Right lobe of liver (tissue), 6 donors: ENCODE results near the gene RNF40. TPM values are rescaled to one million over a fixed set of nuclear protein-coding genes. Genes with fewer than 3 reads are reported as not detected.

Experiments used
- ATAC-seq, 4 donors: fragments of 200-7000 bp; cut with Tn5 transposase; one replicate each; pipeline ENCODE4 v1.9.1; 2020; ENCODE audit warnings: mild to moderate bottlenecking in 4 of 4, moderate library complexity in 4 of 4
- DNase-seq, 3 donors: peaks; one replicate each; pipeline ENCODE4 v3.0.0-alpha.2; 2020
- H3K27ac ChIP-seq, 3 donors: fragments of 200-600 bp; one replicate each; pipeline ENCODE4 v1.8.0; 2022
- H3K27me3 ChIP-seq, 2 donors: fragments of 200-600 bp; one replicate each; pipeline ENCODE4 v1.8.0; 2022
- H3K36me3 ChIP-seq, 4 donors: fragments of 200-600 bp; sonication (generic) in 1 of 4; one replicate each; pipeline versions ENCODE4 v1.5.1 to v1.8.0; 2017 to 2022; ENCODE audit warnings: control low read depth in 1 of 4
- H3K4me1 ChIP-seq, 4 donors: fragments of 200-600 bp; sonication (generic) in 1 of 4; one replicate each; pipeline versions ENCODE4 v1.5.1 to v1.8.0; 2017 to 2022; ENCODE audit warnings: control low read depth in 1 of 4
- H3K4me3 ChIP-seq, 3 donors: fragments of 200-600 bp; one replicate each; pipeline ENCODE4 v1.8.0; 2022
- H3K9me3 ChIP-seq, 4 donors: fragments of 200-600 bp; sonication (generic) in 1 of 4; one replicate each; pipeline versions ENCODE4 v1.5.1 to v1.8.0; 2017 to 2022; ENCODE audit warnings: control low read depth in 1 of 4
- POLR2A ChIP-seq: fragments of 450-650 bp; IDR thresholded peaks from one replicate; pipeline ENCODE4 v1.6.1; 2017; ENCODE audit warnings: antibody characterized with exemption, mild to moderate bottlenecking
- WGBS: methylation state at CpG from one replicate; pipeline ENCODE4 v1.1.6; 2018; ENCODE audit warnings: low coverage, low lambda C conversion rate; ENCODE audit not compliant: insufficient coverage; ENCODE audit errors: missing lambda C conversion rate; 5-methylcytosine and 5-hydroxymethylcytosine counted together
- intact Hi-C, 2 donors: fragments of 100-400 bp; cut with DNase I; formaldehyde crosslinking; loops; one replicate each; pipeline versions ENCODE4 v1.11.2 to v1.14.1; 2022
- total RNA-seq, 6 experiments: library from RNA; depleted of rRNA in 2 of 6; stranded (reverse); fragments of >200 nt in 2 of 6; fragmentation: NEBNext Ultra II Directional in 3 of 6; extraction: Animal tissue kit (Norgen Biotek cat#: 25700) in 3 of 6; gene quantifications; one replicate each; pipeline versions ENCODE4 v1.1.0 to v1.2.4, GENCODE V29; 2016 to 2023
- TF ChIP-seq, protein P1 (sequence below), 4 donors: fragments of 200-600 bp in 3 of 4; fragments of 450-650 bp in 1 of 4; IDR thresholded peaks; one replicate each; pipeline versions ENCODE4 v1.5.1 to v1.8.0; 2016 to 2022; ENCODE audit warnings: antibody characterized with exemption in 4 of 4, mild to moderate bottlenecking in 2 of 4
- donor health status: DM: no; HTN: yes; CAD: no.
- donor health status: DM: no; HTN: no; CAD: no.
- donor health status: DM: no; HTN: no; CAD: no.
- donor health status: DM: no; HTN: yes; CAD: no.
- donor health status: DM: no; HTN: yes; CAD: no.

The RNF40 gene
- total RNA-seq, 6 experiments from 2014 or later: 34.3 to 56.8 (median 46.7) TPM

GRCh38 chr16:30728899-30729672 lies 33.0 kb upstream of the RNF40 start:
- H3K4me1 ChIP-seq: peaks cover 0 to 18% (median 8%) of the 10 kb centered on the region in 4 donors
- peaks cover 5 to 60% (median 43%) of the 10 kb centered on the region in 4 donors for H3K36me3 ChIP-seq
- DNase-seq (peak; percentile 85 to 92 (median 90)), ATAC-seq (peak; percentile 92 to 97 (median 94))
- peak overlapping the region in 1 of 3 donors; percentile 42 for H3K27ac ChIP-seq
- H3K27me3 ChIP-seq: no peaks in the 10 kb centered on the region
- 52% methylated on average over 17 of the region's 17 CpGs for WGBS
- no peaks in the 10 kb centered on the region for H3K9me3 ChIP-seq
- no peak overlapping the region for H3K4me3 ChIP-seq
- intact Hi-C loops: no loop called here
- TF ChIP-seq, protein P1, sequence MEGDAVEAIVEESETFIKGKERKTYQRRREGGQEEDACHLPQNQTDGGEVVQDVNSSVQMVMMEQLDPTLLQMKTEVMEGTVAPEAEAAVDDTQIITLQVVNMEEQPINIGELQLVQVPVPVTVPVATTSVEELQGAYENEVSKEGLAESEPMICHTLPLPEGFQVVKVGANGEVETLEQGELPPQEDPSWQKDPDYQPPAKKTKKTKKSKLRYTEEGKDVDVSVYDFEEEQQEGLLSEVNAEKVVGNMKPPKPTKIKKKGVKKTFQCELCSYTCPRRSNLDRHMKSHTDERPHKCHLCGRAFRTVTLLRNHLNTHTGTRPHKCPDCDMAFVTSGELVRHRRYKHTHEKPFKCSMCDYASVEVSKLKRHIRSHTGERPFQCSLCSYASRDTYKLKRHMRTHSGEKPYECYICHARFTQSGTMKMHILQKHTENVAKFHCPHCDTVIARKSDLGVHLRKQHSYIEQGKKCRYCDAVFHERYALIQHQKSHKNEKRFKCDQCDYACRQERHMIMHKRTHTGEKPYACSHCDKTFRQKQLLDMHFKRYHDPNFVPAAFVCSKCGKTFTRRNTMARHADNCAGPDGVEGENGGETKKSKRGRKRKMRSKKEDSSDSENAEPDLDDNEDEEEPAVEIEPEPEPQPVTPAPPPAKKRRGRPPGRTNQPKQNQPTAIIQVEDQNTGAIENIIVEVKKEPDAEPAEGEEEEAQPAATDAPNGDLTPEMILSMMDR (IDR thresholded peaks at IDR 0.05): no peak
- no peak for TF ChIP-seq POLR2A

DNA sequence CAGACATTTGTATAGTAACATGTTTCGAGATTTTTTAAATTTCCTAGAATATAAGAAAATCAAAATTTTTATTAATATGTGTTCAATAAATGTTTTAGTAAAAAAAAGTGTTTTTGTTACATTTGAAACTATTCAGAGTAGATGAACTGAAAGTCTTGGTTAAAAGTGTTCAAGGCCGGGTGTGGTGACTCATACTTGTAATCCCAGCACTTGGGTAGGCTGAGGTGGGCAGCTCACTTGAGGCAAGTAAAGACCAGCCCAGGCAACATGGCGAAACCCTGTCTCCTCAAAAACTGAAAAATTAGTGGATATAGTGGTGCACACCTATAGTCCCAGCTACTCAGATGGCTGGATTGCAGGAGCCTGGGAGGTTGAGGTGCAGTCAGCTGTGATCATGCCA lies 30.7 kb upstream of the RNF40 start:
- Histone ChIP-seq H3K4me3 (no peak overlapping the region), H3K27ac (no peak overlapping the region), H3K4me1 (peaks cover 0 to 15% (median 6%) of the 10 kb centered on the region in 4 donors), H3K9me3 (no peaks in the 10 kb centered on the region), H3K27me3 (no peaks in the 10 kb centered on the region), H3K36me3 (peaks cover 16 to 73% (median 49%) of the 10 kb centered on the region in 4 donors)
- DNase-seq: no peak
- TF ChIP-seq, protein P1 (IDR thresholded peaks at IDR 0.05): no peak
- no peak for TF ChIP-seq POLR2A
- intact Hi-C loops: no loop called here
- WGBS: 96% methylated on average over 3 of the region's 3 CpGs
- no peak for ATAC-seq

GRCh38 chr16:30736995-30737793 lies 24.9 kb upstream of the RNF40 start:
- TF ChIP-seq POLR2A: no peak
- TF ChIP-seq, protein P1 (IDR thresholded peaks at IDR 0.05): no peak
- intact Hi-C loops: no loop called here
- H3K27me3 ChIP-seq: no peaks in the 10 kb centered on the region
- no peaks in the 10 kb centered on the region for H3K9me3 ChIP-seq
- no peak for DNase-seq
- H3K36me3 ChIP-seq: peaks cover 22 to 68% (median 47%) of the 10 kb centered on the region in 4 donors
- no peak for ATAC-seq
- no peak overlapping the region for H3K27ac ChIP-seq
- H3K4me3 ChIP-seq: no peak overlapping the region
- WGBS: 94% methylated on average over 5 of the region's 17 CpGs
- peaks cover 0 to 24% (median 4%) of the 10 kb centered on the region in 4 donors for H3K4me1 ChIP-seq

DNA sequence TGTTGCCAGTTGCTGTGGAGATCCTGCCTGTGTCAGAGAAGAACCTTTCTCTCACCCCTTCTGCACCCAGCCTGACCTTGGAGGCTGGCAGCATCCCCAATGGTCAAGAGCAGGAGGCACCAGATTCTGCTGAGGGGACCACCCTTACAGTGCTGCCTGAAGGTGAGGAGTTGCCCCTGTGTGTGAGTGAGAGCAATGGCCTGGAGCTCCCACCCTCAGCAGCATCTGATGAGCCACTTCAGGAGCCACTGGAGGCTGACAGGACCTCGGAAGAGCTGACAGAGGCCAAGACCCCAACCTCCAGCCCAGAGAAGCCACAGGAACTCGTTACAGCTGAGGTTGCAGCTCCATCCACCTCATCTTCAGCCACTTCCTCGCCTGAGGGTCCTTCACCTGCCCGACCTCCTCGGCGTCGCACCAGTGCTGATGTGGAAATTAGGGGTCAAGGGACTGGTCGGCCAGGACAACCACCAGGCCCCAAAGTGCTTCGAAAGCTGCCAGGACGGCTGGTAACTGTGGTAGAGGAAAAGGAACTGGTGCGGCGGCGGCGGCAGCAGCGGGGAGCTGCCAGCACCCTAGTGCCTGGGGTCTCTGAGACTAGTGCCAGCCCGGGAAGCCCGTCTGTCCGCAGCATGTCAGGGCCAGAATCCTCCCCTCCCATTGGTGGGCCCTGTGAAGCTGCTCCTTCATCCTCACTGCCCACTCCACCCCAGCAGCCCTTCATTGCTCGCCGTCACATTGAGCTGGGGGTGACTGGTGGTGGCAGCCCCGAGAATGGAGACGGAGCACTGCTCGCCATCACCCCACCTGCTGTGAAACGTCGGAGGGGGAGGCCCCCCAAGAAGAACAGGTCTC lies 24.1 kb upstream of the RNF40 start:
- Histone ChIP-seq H3K27ac (no peak overlapping the region), H3K4me3 (no peak overlapping the region), H3K4me1 (peaks cover 0 to 24% (median 4%) of the 10 kb centered on the region in 4 donors), H3K9me3 (no peaks in the 10 kb centered on the region), H3K27me3 (no peaks in the 10 kb centered on the region), H3K36me3 (peaks cover 22 to 60% (median 44%) of the 10 kb centered on the region in 4 donors)
- TF ChIP-seq POLR2A: no peak
- TF ChIP-seq, protein P1 (IDR thresholded peaks at IDR 0.05): no peak
- intact Hi-C loops: no loop called here
- 89% methylated on average over 14 of the region's 25 CpGs for WGBS
- ATAC-seq (no peak), DNase-seq (no peak)
